Endothelial cell of umbilical vein (primary cell): ENCODE data around the gene PHC2.

Source experiments
- EZH2 ChIP-seq: IDR thresholded peaks from 2 replicates; pipeline ENCODE4 v1.6.1; 2012; ENCODE audit warnings: borderline replicate concordance, low read depth, mild to moderate bottlenecking, moderate library complexity, low read length, inconsistent platforms; ENCODE audit not compliant: severe bottlenecking
- FOS ChIP-seq: IDR thresholded peaks from 2 replicates; pipeline ENCODE4 v1.6.1; 2011; ENCODE audit warnings: mild to moderate bottlenecking, low read length, moderate library complexity, borderline replicate concordance; ENCODE audit not compliant: insufficient read depth
- JUN ChIP-seq: IDR thresholded peaks from 2 replicates; pipeline ENCODE4 v1.6.1; 2011; ENCODE audit warnings: borderline replicate concordance, low read depth; ENCODE audit not compliant: insufficient read length, insufficient read depth
- MYC ChIP-seq: IDR thresholded peaks from one replicate; pipeline ENCODE4 v1.6.1; 2011; ENCODE audit warnings: mild to moderate bottlenecking, low read depth, low read length
- POLR2A ChIP-seq: IDR thresholded peaks from 2 replicates; pipeline ENCODE4 v1.6.1; 2012; ENCODE audit warnings: low read depth, mild to moderate bottlenecking, control low read depth, low read length
- POLR2AphosphoS5 ChIP-seq: IDR thresholded peaks from 2 replicates; pipeline ENCODE4 v1.6.1; 2012; ENCODE audit warnings: low read depth, mild to moderate bottlenecking, control low read depth, low read length, moderate library complexity; ENCODE audit not compliant: insufficient read depth
- TF ChIP-seq, protein P1 (sequence below), 2 donors: IDR thresholded peaks; 1 replicate in 1 of 2; 2 replicates in 1 of 2; pipeline ENCODE4 v1.5.1; 2011; ENCODE audit warnings: low read length in 2 of 2, mild to moderate bottlenecking in 2 of 2, moderate library complexity in 2 of 2, control low read depth in 1 of 2, inconsistent platforms in 1 of 2, low read depth in 1 of 2; ENCODE audit not compliant: insufficient read depth in 1 of 2; ENCODE audit errors: extremely low read depth in 1 of 2
- TF ChIP-seq, protein P2 (sequence below): IDR thresholded peaks from 2 replicates; pipeline ENCODE4 v1.6.1; 2011; ENCODE audit not compliant: insufficient read depth, insufficient read length

DNA sequence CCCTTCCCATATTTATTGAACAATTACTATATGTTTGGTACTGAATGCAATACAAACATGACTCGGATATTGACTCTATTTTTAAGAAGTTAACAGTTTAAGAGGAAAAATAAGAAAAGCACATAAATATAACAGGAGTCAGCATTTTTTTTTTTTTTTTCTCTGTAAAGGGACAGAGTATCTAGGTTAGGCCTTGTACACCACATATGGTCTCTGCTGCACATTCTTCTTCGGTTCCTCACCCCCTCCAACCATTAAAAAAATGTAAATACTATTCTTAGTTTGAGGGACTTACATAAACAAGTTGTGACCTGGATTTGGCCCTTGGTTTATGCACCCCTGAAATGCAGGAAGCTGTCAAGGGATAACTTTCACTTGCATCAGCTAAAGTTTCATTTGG, 40.4 kb downstream of the PHC2 start:
- TF ChIP-seq, protein P1, sequence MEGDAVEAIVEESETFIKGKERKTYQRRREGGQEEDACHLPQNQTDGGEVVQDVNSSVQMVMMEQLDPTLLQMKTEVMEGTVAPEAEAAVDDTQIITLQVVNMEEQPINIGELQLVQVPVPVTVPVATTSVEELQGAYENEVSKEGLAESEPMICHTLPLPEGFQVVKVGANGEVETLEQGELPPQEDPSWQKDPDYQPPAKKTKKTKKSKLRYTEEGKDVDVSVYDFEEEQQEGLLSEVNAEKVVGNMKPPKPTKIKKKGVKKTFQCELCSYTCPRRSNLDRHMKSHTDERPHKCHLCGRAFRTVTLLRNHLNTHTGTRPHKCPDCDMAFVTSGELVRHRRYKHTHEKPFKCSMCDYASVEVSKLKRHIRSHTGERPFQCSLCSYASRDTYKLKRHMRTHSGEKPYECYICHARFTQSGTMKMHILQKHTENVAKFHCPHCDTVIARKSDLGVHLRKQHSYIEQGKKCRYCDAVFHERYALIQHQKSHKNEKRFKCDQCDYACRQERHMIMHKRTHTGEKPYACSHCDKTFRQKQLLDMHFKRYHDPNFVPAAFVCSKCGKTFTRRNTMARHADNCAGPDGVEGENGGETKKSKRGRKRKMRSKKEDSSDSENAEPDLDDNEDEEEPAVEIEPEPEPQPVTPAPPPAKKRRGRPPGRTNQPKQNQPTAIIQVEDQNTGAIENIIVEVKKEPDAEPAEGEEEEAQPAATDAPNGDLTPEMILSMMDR (IDR thresholded peaks at IDR 0.05; ENCODE audit: extremely low read depth in 1 of 2, insufficient read depth in 1 of 2, low read depth in 1 of 2, low read length in 2 of 2), result no peak
- TF ChIP-seq FOS (no peak), POLR2A (no peak), POLR2AphosphoS5 (no peak), JUN (no peak), EZH2 (no peak), MYC (no peak)
- TF ChIP-seq, protein P2, sequence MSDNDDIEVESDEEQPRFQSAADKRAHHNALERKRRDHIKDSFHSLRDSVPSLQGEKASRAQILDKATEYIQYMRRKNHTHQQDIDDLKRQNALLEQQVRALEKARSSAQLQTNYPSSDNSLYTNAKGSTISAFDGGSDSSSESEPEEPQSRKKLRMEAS, result no peak
